GM21529 (cell line): ENCODE measurements around the gene TSPO.

Source experiments
- ATAC-seq: cut with Tn5 transposase; IDR thresholded peaks from one replicate; pipeline ENCODE4 v1.9.1; 2021; ENCODE audit not compliant: unreplicated experiment

TSPO gene

GRCh38 chr22:43199541-43199940 lies 48.2 kb downstream of the TSPO start:
- ATAC-seq = no peak

GRCh38 chr22:43200031-43200430 lies 48.7 kb downstream of the TSPO start:
- no peak for ATAC-seq

- no peak for ATAC-seq
These were observed 49.2 kb downstream of the TSPO start for GRCh38 chr22:43200555-43200954.

- no peak for ATAC-seq
These were observed 50.3 kb downstream of the TSPO start for GRCh38 chr22:43201486-43202219.

- no peak for ATAC-seq
These were observed 51.0 kb downstream of the TSPO start for GRCh38 chr22:43202326-43202725.

GRCh38 chr22:43202756-43203410 lies 51.5 kb downstream of the TSPO start:
- no peak for ATAC-seq

- ATAC-seq = no peak
These were observed 52.2 kb downstream of the TSPO start for GRCh38 chr22:43203471-43203981.

GRCh38 chr22:43205261-43205691 lies 53.9 kb downstream of the TSPO start:
- no peak for ATAC-seq

- ATAC-seq = no peak
These were observed 54.6 kb downstream of the TSPO start for GRCh38 chr22:43205748-43206508.

GRCh38 chr22:43206509-43207161 lies 55.3 kb downstream of the TSPO start:
- no peak for ATAC-seq

GRCh38 chr22:43207386-43207785 lies 56.0 kb downstream of the TSPO start:
- no peak for ATAC-seq

GRCh38 chr22:43207849-43208702 lies 56.7 kb downstream of the TSPO start:
- ATAC-seq = no peak

- ATAC-seq = no peak
These were observed 57.6 kb downstream of the TSPO start for GRCh38 chr22:43208703-43209522.

GRCh38 chr22:43209523-43209890 lies 58.1 kb downstream of the TSPO start:
- no peak for ATAC-seq

- ATAC-seq = no peak
These were observed 58.6 kb downstream of the TSPO start for GRCh38 chr22:43209971-43210370.

GRCh38 chr22:43210631-43211515 lies 59.5 kb downstream of the TSPO start:
- no peak for ATAC-seq

GRCh38 chr22:43211941-43212433 lies 60.6 kb downstream of the TSPO start:
- no peak for ATAC-seq

GRCh38 chr22:43212434-43212952 lies 61.1 kb downstream of the TSPO start:
- ATAC-seq = no peak
